H9 (cell line): ENCODE measurements around the gene MYADM. TPM values are rescaled to one million over a fixed set of nuclear protein-coding genes. Genes with fewer than 3 reads are reported as not detected.

Source experiments
- DNase-seq: peaks from one replicate; pipeline ENCODE4 v3.0.0-alpha.2; 2017
- H2AFZ ChIP-seq: one replicate; pipeline ENCODE4 v1.6.1; 2013; ENCODE audit warnings: mild to moderate bottlenecking, low read length, control low read depth, moderate library complexity
- H2AK5ac ChIP-seq: 2 replicates; pipeline ENCODE4 v1.6.1; 2013; ENCODE audit warnings: low read length, control low read depth, mixed read lengths; ENCODE audit not compliant: insufficient read length
- H2BK120ac ChIP-seq: one replicate; pipeline ENCODE4 v1.6.1; 2013; ENCODE audit warnings: low read depth, mild to moderate bottlenecking, low read length, control low read depth, inconsistent platforms; ENCODE audit not compliant: poor library complexity, severe bottlenecking
- H2BK12ac ChIP-seq: 2 replicates; pipeline ENCODE4 v1.6.1; 2013; ENCODE audit warnings: low read length, control low read depth, mixed read lengths, low read depth; ENCODE audit not compliant: insufficient read length
- H2BK15ac ChIP-seq: 2 replicates; pipeline ENCODE4 v1.6.1; 2013; ENCODE audit warnings: low read depth, low read length, control low read depth
- H2BK20ac ChIP-seq: one replicate; pipeline ENCODE4 v1.6.1; 2013; ENCODE audit warnings: low read depth, mild to moderate bottlenecking, low read length, control low read depth, inconsistent platforms; ENCODE audit not compliant: poor library complexity, severe bottlenecking
- H2BK5ac ChIP-seq: 2 replicates; pipeline ENCODE4 v1.6.1; 2013; ENCODE audit warnings: low read length, control low read depth, mixed read lengths; ENCODE audit not compliant: insufficient read length
- H3K14ac ChIP-seq: 2 replicates; pipeline ENCODE4 v1.6.1; 2013; ENCODE audit warnings: low read length, control low read depth; ENCODE audit not compliant: insufficient read depth
- H3K18ac ChIP-seq: 2 replicates; pipeline ENCODE4 v1.6.1; 2013; ENCODE audit warnings: low read depth, mild to moderate bottlenecking, mixed read lengths, low read length, control low read depth; ENCODE audit not compliant: insufficient read length
- H3K23ac ChIP-seq: 2 replicates; pipeline ENCODE4 v1.6.1; 2013; ENCODE audit warnings: low read length, control low read depth, mixed read lengths, low read depth; ENCODE audit not compliant: insufficient read length
- H3K23me2 ChIP-seq: 2 replicates; pipeline ENCODE4 v1.6.1; 2013; ENCODE audit warnings: low read depth, mild to moderate bottlenecking, mixed read lengths, low read length, control low read depth; ENCODE audit not compliant: insufficient read length, poor library complexity, severe bottlenecking
- H3K27ac ChIP-seq: 2 replicates; pipeline ENCODE4 v1.5.1; 2013; ENCODE audit warnings: low read length, control low read depth, mixed read lengths, low read depth; ENCODE audit not compliant: insufficient read length
- H3K27me3 ChIP-seq: 2 replicates; pipeline ENCODE4 v1.6.1; 2013; ENCODE audit warnings: low read length, control low read depth, inconsistent platforms; ENCODE audit not compliant: insufficient read depth
- H3K4ac ChIP-seq: 2 replicates; pipeline ENCODE4 v1.6.1; 2013; ENCODE audit warnings: low read depth, mild to moderate bottlenecking, control low read depth, inconsistent platforms, low read length, moderate library complexity
- H3K4me1 ChIP-seq: 2 replicates; pipeline ENCODE4 v1.6.1; 2013; ENCODE audit warnings: low read length, control low read depth, inconsistent platforms; ENCODE audit not compliant: insufficient read depth
- H3K4me2 ChIP-seq: 2 replicates; pipeline ENCODE4 v1.6.1; 2013; ENCODE audit warnings: low read length, control low read depth, mixed read lengths; ENCODE audit not compliant: insufficient read length, insufficient read depth
- H3K56ac ChIP-seq: 2 replicates; pipeline ENCODE4 v1.6.1; 2013; ENCODE audit warnings: low read depth, mild to moderate bottlenecking, mixed read lengths, low read length, control low read depth; ENCODE audit not compliant: insufficient read length
- H3K79me1 ChIP-seq: 2 replicates; pipeline ENCODE4 v1.6.1; 2013; ENCODE audit warnings: low read depth, mild to moderate bottlenecking, moderate library complexity, low read length, control low read depth, inconsistent platforms; ENCODE audit not compliant: insufficient read depth, poor library complexity, severe bottlenecking
- H3K79me2 ChIP-seq: 2 replicates; pipeline ENCODE4 v1.6.1; 2013; ENCODE audit warnings: low read length, control low read depth, inconsistent platforms; ENCODE audit not compliant: insufficient read depth
- H3K9ac ChIP-seq: 2 replicates; pipeline ENCODE4 v1.6.1; 2013; ENCODE audit warnings: low read length, control low read depth, mixed read lengths; ENCODE audit not compliant: insufficient read length; ENCODE audit errors: extremely low read depth
- H3K9me3 ChIP-seq: one replicate; pipeline ENCODE4 v1.6.1; 2013; ENCODE audit warnings: low read depth, low read length, inconsistent platforms; ENCODE audit not compliant: control insufficient read depth
- H3T11ph ChIP-seq: one replicate; pipeline ENCODE4 v1.6.1; 2013; ENCODE audit warnings: mild to moderate bottlenecking, low read length, control low read depth, inconsistent platforms
- H4K20me1 ChIP-seq: one replicate; pipeline ENCODE4 v1.6.1; 2013; ENCODE audit not compliant: control insufficient read depth, insufficient read length, insufficient read depth
- H4K5ac ChIP-seq: 2 replicates; pipeline ENCODE4 v1.6.1; 2013; ENCODE audit warnings: low read depth, mild to moderate bottlenecking, mixed read lengths, low read length, control low read depth; ENCODE audit not compliant: insufficient read length
- H4K8ac ChIP-seq: replicated peaks from 2 replicates; pipeline ENCODE4 v1.6.1; 2013; ENCODE audit warnings: low read length, control low read depth, mixed read lengths, low read depth; ENCODE audit not compliant: insufficient read length
- H4K91ac ChIP-seq: 2 replicates; pipeline ENCODE4 v1.6.1; 2013; ENCODE audit warnings: low read depth, mild to moderate bottlenecking, moderate library complexity, mixed read lengths, low read length, control low read depth; ENCODE audit not compliant: insufficient read length
- H3K27ac Mint-ChIP-seq, 3 experiments: 2 replicates in 2 of 3; 3 replicates in 1 of 3; pipeline ENCODE4 v1.8.0; 2020 to 2021; ENCODE audit warnings: mixed read lengths in 3 of 3, mild to moderate bottlenecking in 1 of 3, moderate library complexity in 1 of 3
- H3K27me3 Mint-ChIP-seq: 2 replicates; pipeline ENCODE4 v1.8.0; 2021; ENCODE audit warnings: low read depth, mild to moderate bottlenecking, moderate library complexity, mixed read lengths
- H3K36me3 Mint-ChIP-seq, 3 experiments: 2 replicates in 2 of 3; 3 replicates in 1 of 3; pipeline ENCODE4 v1.8.0; 2020 to 2021; ENCODE audit warnings: low read depth in 3 of 3, mixed read lengths in 3 of 3; ENCODE audit not compliant: insufficient read depth in 1 of 3
- H3K4me1 Mint-ChIP-seq, 2 experiments: 2 replicates each; pipeline ENCODE4 v1.8.0; 2020; ENCODE audit warnings: mixed read lengths in 2 of 2
- H3K4me3 Mint-ChIP-seq, 2 experiments: 2 replicates in 1 of 2; 3 replicates in 1 of 2; pipeline ENCODE4 v1.8.0; 2020 to 2021; ENCODE audit warnings: mild to moderate bottlenecking in 2 of 2, mixed read lengths in 2 of 2, moderate library complexity in 1 of 2
- H3K9me3 Mint-ChIP-seq, 2 experiments: 2 replicates in 1 of 2; 3 replicates in 1 of 2; pipeline ENCODE4 v1.8.0; 2020; ENCODE audit warnings: mild to moderate bottlenecking in 2 of 2, mixed read lengths in 2 of 2, moderate library complexity in 1 of 2
- WGBS: extraction: QIAGEN DNeasy Blood & Tissue Kit; methylation state at CpG from one replicate; pipeline ENCODE4 v1.1.7; 2013; ENCODE audit warnings: missing lambda C conversion rate, low lambda C conversion rate, mixed read lengths; ENCODE audit not compliant: insufficient read length; ENCODE audit errors: extremely low coverage; 5-methylcytosine and 5-hydroxymethylcytosine counted together
- total RNA-seq: library from RNA; stranded (reverse); gene quantifications from 2 replicates; pipeline ENCODE4 v1.2.1, GENCODE V29; 2021
- TF ChIP-seq, protein P1 (sequence below): fragments of 200-600 bp; sonication (generic); conservative IDR thresholded peaks from 3 replicates; pipeline ENCODE4 v1.8.0; 2021; ENCODE audit warnings: antibody characterized with exemption, mild to moderate bottlenecking

The MYADM gene
- total RNA-seq, 1 experiment from 2014 or later: 116 TPM

DNA sequence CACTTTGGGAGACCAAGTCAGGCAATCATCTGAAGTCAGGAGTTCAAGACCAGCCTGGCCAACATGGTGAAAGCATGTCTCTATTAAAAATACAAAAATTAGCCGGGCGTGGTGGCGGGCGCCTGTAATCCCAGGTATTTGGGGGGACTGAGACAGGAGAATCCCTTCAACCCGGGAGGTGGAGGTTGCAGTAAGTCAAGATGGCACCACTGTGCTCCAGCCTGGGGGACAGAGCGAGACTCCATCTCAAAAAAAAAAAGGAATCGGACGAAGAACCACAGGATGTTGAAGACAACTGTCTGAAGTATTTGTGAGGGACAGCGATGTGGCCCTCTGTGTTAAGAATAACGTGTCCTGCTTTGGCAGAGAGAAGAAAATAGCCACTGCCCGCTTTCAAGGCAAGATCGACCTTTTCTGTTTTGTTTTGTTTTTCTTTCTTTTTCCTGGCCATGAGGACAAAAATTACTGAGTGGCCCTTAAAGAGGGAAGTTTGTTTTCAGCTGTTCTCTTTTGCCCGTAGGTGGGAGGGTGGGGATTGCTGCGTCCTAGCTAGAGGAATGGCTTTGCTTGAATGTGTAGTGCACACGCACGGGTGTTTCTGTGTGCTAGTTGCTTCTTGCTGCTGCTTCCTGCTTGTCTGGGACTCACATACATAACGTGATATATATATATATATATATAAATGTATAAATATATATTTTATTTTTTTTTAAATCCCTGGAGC lies 8.1 kb downstream of the MYADM start:
- no peak overlapping the region for H3K18ac ChIP-seq
- TF ChIP-seq, protein P1, sequence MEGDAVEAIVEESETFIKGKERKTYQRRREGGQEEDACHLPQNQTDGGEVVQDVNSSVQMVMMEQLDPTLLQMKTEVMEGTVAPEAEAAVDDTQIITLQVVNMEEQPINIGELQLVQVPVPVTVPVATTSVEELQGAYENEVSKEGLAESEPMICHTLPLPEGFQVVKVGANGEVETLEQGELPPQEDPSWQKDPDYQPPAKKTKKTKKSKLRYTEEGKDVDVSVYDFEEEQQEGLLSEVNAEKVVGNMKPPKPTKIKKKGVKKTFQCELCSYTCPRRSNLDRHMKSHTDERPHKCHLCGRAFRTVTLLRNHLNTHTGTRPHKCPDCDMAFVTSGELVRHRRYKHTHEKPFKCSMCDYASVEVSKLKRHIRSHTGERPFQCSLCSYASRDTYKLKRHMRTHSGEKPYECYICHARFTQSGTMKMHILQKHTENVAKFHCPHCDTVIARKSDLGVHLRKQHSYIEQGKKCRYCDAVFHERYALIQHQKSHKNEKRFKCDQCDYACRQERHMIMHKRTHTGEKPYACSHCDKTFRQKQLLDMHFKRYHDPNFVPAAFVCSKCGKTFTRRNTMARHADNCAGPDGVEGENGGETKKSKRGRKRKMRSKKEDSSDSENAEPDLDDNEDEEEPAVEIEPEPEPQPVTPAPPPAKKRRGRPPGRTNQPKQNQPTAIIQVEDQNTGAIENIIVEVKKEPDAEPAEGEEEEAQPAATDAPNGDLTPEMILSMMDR: no peak
- H3K4me2 ChIP-seq: no peak overlapping the region
- H2AFZ ChIP-seq: no peak overlapping the region
- H3K27me3 Mint-ChIP-seq: no peaks in the 10 kb centered on the region
- H4K91ac ChIP-seq: no peak overlapping the region
- no peak overlapping the region for H2BK5ac ChIP-seq
- no peaks in the 10 kb centered on the region for H3K9me3 Mint-ChIP-seq
- H3K4ac ChIP-seq: no peak overlapping the region
- peaks cover 9% of the 10 kb centered on the region for H3K23me2 ChIP-seq
- no peak overlapping the region for H4K8ac ChIP-seq
- no peak overlapping the region for H2BK20ac ChIP-seq
- no peak overlapping the region for H3K27ac ChIP-seq
- WGBS: no CpG with 5 or more reads among the region's 17 CpGs
- no peaks in the 10 kb centered on the region for H4K20me1 ChIP-seq
- H2BK12ac ChIP-seq: no peak overlapping the region
- H2BK15ac ChIP-seq: no peak overlapping the region
- H3K14ac ChIP-seq: no peak overlapping the region
- no peak overlapping the region for H2BK120ac ChIP-seq
- H2AK5ac ChIP-seq: no peak overlapping the region
- H3T11ph ChIP-seq: no peak overlapping the region
- H3K56ac ChIP-seq: no peak overlapping the region
- H3K79me1 ChIP-seq: no peaks in the 10 kb centered on the region
- DNase-seq: no peak
- no peaks in the 10 kb centered on the region; the same call in 1 of the 2 replicates for H3K4me1 ChIP-seq
- H3K9me3 ChIP-seq: no peaks in the 10 kb centered on the region
- no peak overlapping the region for H3K9ac ChIP-seq
- H3K27me3 ChIP-seq: no peaks in the 10 kb centered on the region
- H3K23ac ChIP-seq: no peak overlapping the region
- H3K4me3 Mint-ChIP-seq: no peak overlapping the region; a peak in 1 of 5 replicates
- H3K79me2 ChIP-seq: no peaks in the 10 kb centered on the region
- H3K27ac Mint-ChIP-seq: peak overlapping the region in 1 of 3 experiments; percentile 39; a peak in 1 of 7 replicates
- H3K4me1 Mint-ChIP-seq: peaks cover 21 to 33% of the 10 kb centered on the region in 2 experiments
- H3K36me3 Mint-ChIP-seq: peaks cover 25 to 45% (median 44%) of the 10 kb centered on the region in 3 experiments; a peak in 6 of 7 replicates
- H4K5ac ChIP-seq: no peak overlapping the region
